ENCODE data around the gene SNCAIP. TPM values are rescaled to one million over a fixed set of nuclear protein-coding genes. Genes with fewer than 3 reads are reported as not detected.
A peak's percentile ranks its signal among the peaks of the same experiment; 100 is the strongest.

The SNCAIP gene
- total RNA-seq, 1 experiment from 2014 or later, result 3.0 TPM

GRCh38 chr5:122342256-122342655, 30.2 kb downstream of the SNCAIP start:
- H3K9me3 Mint-ChIP-seq, result no peaks in the 10 kb centered on the region
- Histone ChIP-seq H4K91ac (ENCODE audit: insufficient read length, low read depth, low read length) (no peak overlapping the region), H4K5ac (ENCODE audit: insufficient read length, low read depth, low read length) (no peak overlapping the region), H3K79me1 (ENCODE audit: insufficient read depth, low read depth, low read length, poor library complexity, severe bottlenecking) (no peaks in the 10 kb centered on the region), H3K9ac (ENCODE audit: extremely low read depth, insufficient read length, low read length) (no peak overlapping the region), H3K9me3 (ENCODE audit: control insufficient read depth, low read depth, low read length) (no peaks in the 10 kb centered on the region), H3K23me2 (ENCODE audit: insufficient read length, low read depth, low read length, poor library complexity, severe bottlenecking) (no peaks in the 10 kb centered on the region), H2BK120ac (ENCODE audit: low read depth, low read length, poor library complexity, severe bottlenecking) (no peak overlapping the region), H3K27ac (ENCODE audit: insufficient read length, low read depth, low read length) (no peak overlapping the region), H3K79me2 (ENCODE audit: insufficient read depth, low read length) (no peaks in the 10 kb centered on the region), H3K18ac (ENCODE audit: insufficient read length, low read depth, low read length) (no peak overlapping the region), H2BK5ac (ENCODE audit: insufficient read length, low read length) (no peak overlapping the region), H3K4me1 (ENCODE audit: insufficient read depth, low read length) (no peaks in the 10 kb centered on the region), H3K23ac (ENCODE audit: insufficient read length, low read depth, low read length) (no peak overlapping the region), H3K4me2 (ENCODE audit: insufficient read depth, insufficient read length, low read length) (no peak overlapping the region), H3K14ac (ENCODE audit: insufficient read depth, low read length) (no peak overlapping the region), H2AK5ac (ENCODE audit: insufficient read length, low read length) (no peak overlapping the region), H3K27me3 (ENCODE audit: insufficient read depth, low read length) (no peaks in the 10 kb centered on the region), H3K4ac (ENCODE audit: low read depth, low read length) (no peak overlapping the region), H2BK12ac (ENCODE audit: insufficient read length, low read depth, low read length) (no peak overlapping the region), H3T11ph (ENCODE audit: low read length) (no peak overlapping the region), H3K56ac (ENCODE audit: insufficient read length, low read depth, low read length) (no peak overlapping the region), H2AFZ (ENCODE audit: low read length) (no peak overlapping the region), H4K20me1 (ENCODE audit: control insufficient read depth, insufficient read depth, insufficient read length) (no peaks in the 10 kb centered on the region), H4K8ac (replicated peaks; ENCODE audit: insufficient read length, low read depth, low read length) (no peak overlapping the region), H2BK15ac (ENCODE audit: low read depth, low read length) (no peak overlapping the region), H2BK20ac (ENCODE audit: low read depth, low read length, poor library complexity, severe bottlenecking) (no peak overlapping the region)
- H3K36me3 Mint-ChIP-seq (ENCODE audit: insufficient read depth in 1 of 3, low read depth in 3 of 3), result no peaks in the 10 kb centered on the region
- H3K4me1 Mint-ChIP-seq, result no peaks in the 10 kb centered on the region
- DNase-seq, result no peak
- no CpG with 5 or more reads among the region's 4 CpGs for WGBS (ENCODE audit: extremely low coverage, insufficient read length, low lambda C conversion rate)
- peak overlapping the region in 1 of 3 experiments; percentile 87; a peak in 1 of 7 replicates for H3K27ac Mint-ChIP-seq
- H3K27me3 Mint-ChIP-seq (ENCODE audit: low read depth), result no peaks in the 10 kb centered on the region
- TF ChIP-seq CTCF (conservative IDR thresholded peaks at IDR 0.05), result no peak
- H3K4me3 Mint-ChIP-seq, result no peak overlapping the region
